ENCODE measurements around the gene QPCT.
A peak's percentile ranks its signal among the peaks of the same experiment; 100 is the strongest.
"Not testable (repeated sequence)": the region's sequence is repeated elsewhere in the genome, so short reads cannot be mapped to it uniquely, and the experiment has no call there.

The QPCT gene

GRCh38 chr2:37344453-37345361, at the start of gene QPCT:
Gene QPCT, plus strand, starts transcription at chr2:37344630. Its CDS starts 102 bp downstream, at chr2:37344732.
- DNase-seq (ENCODE audit: low read depth in 2 of 2) = peak; percentile 55 to 57

GRCh38 chr2:37294858-37295257, 49.6 kb upstream of the QPCT start:
- not testable (repeated sequence) for DNase-seq (ENCODE audit: low read depth in 2 of 2)

- DNase-seq (ENCODE audit: low read depth in 2 of 2) = no peak
Measured at GRCh38 chr2:37295469-37296073, 48.9 kb upstream of the QPCT start.

- no peak for DNase-seq (ENCODE audit: low read depth in 2 of 2)
Measured at GRCh38 chr2:37297632-37298031, 46.8 kb upstream of the QPCT start.

- DNase-seq (ENCODE audit: low read depth in 2 of 2) = no peak
Measured at GRCh38 chr2:37300146-37300545, 44.3 kb upstream of the QPCT start.

GRCh38 chr2:37300578-37300977, 43.9 kb upstream of the QPCT start:
- no peak for DNase-seq (ENCODE audit: low read depth in 2 of 2)

- no peak for DNase-seq (ENCODE audit: low read depth in 2 of 2)
Measured at GRCh38 chr2:37301408-37301807, 43.0 kb upstream of the QPCT start.

- DNase-seq (ENCODE audit: low read depth in 2 of 2) = no peak
Measured at GRCh38 chr2:37302701-37303252, 41.7 kb upstream of the QPCT start.

- no peak for DNase-seq (ENCODE audit: low read depth in 2 of 2)
Measured at GRCh38 chr2:37306024-37306423, 38.4 kb upstream of the QPCT start.

- DNase-seq (ENCODE audit: low read depth in 2 of 2) = no peak
Measured at GRCh38 chr2:37307500-37307899, 36.9 kb upstream of the QPCT start.

- no peak for DNase-seq (ENCODE audit: low read depth in 2 of 2)
Measured at GRCh38 chr2:37315364-37315763, 29.1 kb upstream of the QPCT start.

GRCh38 chr2:37316181-37316580, 28.2 kb upstream of the QPCT start:
- no peak for DNase-seq (ENCODE audit: low read depth in 2 of 2)

GRCh38 chr2:37317746-37318145, 26.7 kb upstream of the QPCT start:
- DNase-seq (ENCODE audit: low read depth in 2 of 2) = no peak

- no peak for DNase-seq (ENCODE audit: low read depth in 2 of 2)
Measured at GRCh38 chr2:37318401-37318800, 26.0 kb upstream of the QPCT start.

- no peak for DNase-seq (ENCODE audit: low read depth in 2 of 2)
Measured at GRCh38 chr2:37319754-37320609, 24.4 kb upstream of the QPCT start.

GRCh38 chr2:37321029-37321682, 23.3 kb upstream of the QPCT start:
- DNase-seq (ENCODE audit: low read depth in 2 of 2) = no peak

- no peak for DNase-seq (ENCODE audit: low read depth in 2 of 2)
Measured at GRCh38 chr2:37322368-37322767, 22.1 kb upstream of the QPCT start.

GRCh38 chr2:37323176-37323780, 21.2 kb upstream of the QPCT start:
- no peak for DNase-seq (ENCODE audit: low read depth in 2 of 2)

- peak in 1 of 2 donors; percentile 21 for DNase-seq (ENCODE audit: low read depth in 2 of 2)
Measured at GRCh38 chr2:37323781-37324535, 20.5 kb upstream of the QPCT start.

GRCh38 chr2:37324536-37324785, 20.0 kb upstream of the QPCT start:
- DNase-seq (ENCODE audit: low read depth in 2 of 2) = peak; percentile 45 to 51
